IMR-90 (cell line): ENCODE measurements around the gene DDX27.

Experiments used
- BHLHE40 ChIP-seq: fragments of 150-350 bp; IDR thresholded peaks from 2 replicates; pipeline ENCODE4 v1.6.1; 2016; ENCODE audit warnings: mild to moderate bottlenecking, low read depth, low read length
- CEBPB ChIP-seq: IDR thresholded peaks from 2 replicates; pipeline ENCODE4 v1.6.1; 2012; ENCODE audit warnings: low read depth, low read length, improper control_type of control experiment
- CHD1 ChIP-seq: IDR thresholded peaks from 2 replicates; pipeline ENCODE4 v1.6.1; 2012; ENCODE audit warnings: low read depth, low read length, improper control_type of control experiment
- CTCF ChIP-seq: conservative IDR thresholded peaks from 2 replicates; pipeline ENCODE4 v1.5.1; 2012; ENCODE audit warnings: mild to moderate bottlenecking, low read depth, low read length, improper control_type of control experiment
- FOS ChIP-seq: fragments of 150-350 bp; IDR thresholded peaks from 2 replicates; pipeline ENCODE4 v1.6.1; 2016; ENCODE audit warnings: low read depth, low read length
- MAFK ChIP-seq: IDR thresholded peaks from 2 replicates; pipeline ENCODE4 v1.6.1; 2012; ENCODE audit warnings: low read depth, low read length, improper control_type of control experiment
- MAZ ChIP-seq: IDR thresholded peaks from 2 replicates; pipeline ENCODE4 v1.6.1; 2012; ENCODE audit warnings: low read depth, mild to moderate bottlenecking, low read length, improper control_type of control experiment, moderate library complexity, borderline replicate concordance
- NFE2L2 ChIP-seq: fragments of 150-350 bp; IDR thresholded peaks from 2 replicates; pipeline ENCODE4 v1.6.1; 2016; ENCODE audit warnings: low read depth, mild to moderate bottlenecking, low read length
- POLR2A ChIP-seq: IDR thresholded peaks from 2 replicates; pipeline ENCODE4 v1.6.1; 2012; ENCODE audit warnings: mild to moderate bottlenecking, low read depth, low read length
- RAD21 ChIP-seq: IDR thresholded peaks from 2 replicates; pipeline ENCODE4 v1.6.1; 2012; ENCODE audit warnings: low read length, improper control_type of control experiment
- RFX5 ChIP-seq: IDR thresholded peaks from 2 replicates; pipeline ENCODE4 v1.8.0; 2012; ENCODE audit warnings: low read depth, mild to moderate bottlenecking, low read length, moderate library complexity
- SMC3 ChIP-seq: fragments of 150-350 bp; IDR thresholded peaks from 2 replicates; pipeline ENCODE4 v1.6.1; 2016; ENCODE audit warnings: low read depth, mild to moderate bottlenecking, antibody characterized with exemption, low read length, moderate library complexity

- TF ChIP-seq CTCF (no peak), RAD21 (no peak), BHLHE40 (no peak), FOS (no peak), RFX5 (no peak), CEBPB (no peak), SMC3 (no peak), POLR2A (no peak), MAFK (no peak), CHD1 (no peak), MAZ (no peak), NFE2L2 (no peak)
These were observed 56.0 kb downstream of the DDX27 start for GRCh38 chr20:49275216-49275615.
